ENCODE results near the gene CDO1.

Gene CDO1

DNA sequence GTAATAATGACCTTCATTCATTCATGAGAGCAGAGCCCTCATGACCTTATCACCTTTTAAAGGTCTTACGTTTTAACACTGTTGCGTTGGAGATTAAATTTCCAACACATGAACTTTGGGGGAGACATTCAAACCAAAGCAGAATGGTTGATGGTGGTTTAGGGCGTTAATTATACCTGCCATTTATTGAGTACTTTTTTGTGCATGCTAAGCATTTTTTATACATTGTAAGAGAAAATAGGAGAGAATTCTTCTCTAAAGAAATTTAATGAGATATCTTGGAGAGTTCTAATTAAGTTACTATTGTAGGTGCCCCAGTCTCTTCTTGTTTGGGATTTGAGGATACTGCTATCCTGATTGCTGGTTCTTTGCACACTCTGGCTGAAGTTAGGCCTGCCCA lies 37.7 kb upstream of the CDO1 start:
- H3K4me3 ChIP-seq (ENCODE audit: low read depth, low read length): no peak overlapping the region
- TF ChIP-seq, protein P1, sequence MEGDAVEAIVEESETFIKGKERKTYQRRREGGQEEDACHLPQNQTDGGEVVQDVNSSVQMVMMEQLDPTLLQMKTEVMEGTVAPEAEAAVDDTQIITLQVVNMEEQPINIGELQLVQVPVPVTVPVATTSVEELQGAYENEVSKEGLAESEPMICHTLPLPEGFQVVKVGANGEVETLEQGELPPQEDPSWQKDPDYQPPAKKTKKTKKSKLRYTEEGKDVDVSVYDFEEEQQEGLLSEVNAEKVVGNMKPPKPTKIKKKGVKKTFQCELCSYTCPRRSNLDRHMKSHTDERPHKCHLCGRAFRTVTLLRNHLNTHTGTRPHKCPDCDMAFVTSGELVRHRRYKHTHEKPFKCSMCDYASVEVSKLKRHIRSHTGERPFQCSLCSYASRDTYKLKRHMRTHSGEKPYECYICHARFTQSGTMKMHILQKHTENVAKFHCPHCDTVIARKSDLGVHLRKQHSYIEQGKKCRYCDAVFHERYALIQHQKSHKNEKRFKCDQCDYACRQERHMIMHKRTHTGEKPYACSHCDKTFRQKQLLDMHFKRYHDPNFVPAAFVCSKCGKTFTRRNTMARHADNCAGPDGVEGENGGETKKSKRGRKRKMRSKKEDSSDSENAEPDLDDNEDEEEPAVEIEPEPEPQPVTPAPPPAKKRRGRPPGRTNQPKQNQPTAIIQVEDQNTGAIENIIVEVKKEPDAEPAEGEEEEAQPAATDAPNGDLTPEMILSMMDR (conservative IDR thresholded peaks at IDR 0.05; ENCODE audit: low read depth, low read length): no peak
- DNase-seq (ENCODE audit: low read depth): no peak

- H3K4me3 ChIP-seq (ENCODE audit: low read depth, low read length): no peak overlapping the region
- peak; percentile 80 for DNase-seq (ENCODE audit: low read depth)
- TF ChIP-seq, protein P1 (conservative IDR thresholded peaks at IDR 0.05; ENCODE audit: low read depth, low read length): no peak
Observed at GRCh38 chr5:115850744-115851416, 34.4 kb upstream of the CDO1 start.

DNA sequence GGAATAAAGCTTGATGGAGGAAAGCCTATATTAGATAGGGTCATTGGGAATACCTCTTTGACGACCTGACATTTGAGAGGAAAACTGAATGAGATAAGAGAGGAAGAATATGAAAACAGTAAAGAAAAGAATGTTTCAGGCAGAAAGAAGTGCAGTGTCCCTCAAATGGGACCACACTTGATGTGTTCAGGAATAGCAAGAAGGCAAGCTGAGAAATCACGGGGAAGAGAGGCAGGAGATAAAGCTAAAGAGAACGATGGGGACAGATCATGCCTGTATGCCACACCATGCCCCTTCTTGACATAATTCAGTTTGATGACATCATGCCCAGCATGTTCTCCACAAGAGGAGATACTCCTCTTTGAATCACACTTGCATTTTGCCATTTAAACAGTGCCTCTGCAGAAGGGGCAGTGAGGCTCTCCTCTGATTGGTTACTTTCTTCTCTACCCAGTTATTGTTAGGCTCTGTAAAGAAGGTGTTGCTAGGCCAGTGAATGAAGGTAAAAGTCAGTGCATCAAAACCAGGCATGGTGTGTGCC lies 32.9 kb upstream of the CDO1 start:
- no peak for DNase-seq (ENCODE audit: low read depth)
- TF ChIP-seq, protein P1 (conservative IDR thresholded peaks at IDR 0.05; ENCODE audit: low read depth, low read length): no peak
- H3K4me3 ChIP-seq (ENCODE audit: low read depth, low read length): no peak overlapping the region

DNA sequence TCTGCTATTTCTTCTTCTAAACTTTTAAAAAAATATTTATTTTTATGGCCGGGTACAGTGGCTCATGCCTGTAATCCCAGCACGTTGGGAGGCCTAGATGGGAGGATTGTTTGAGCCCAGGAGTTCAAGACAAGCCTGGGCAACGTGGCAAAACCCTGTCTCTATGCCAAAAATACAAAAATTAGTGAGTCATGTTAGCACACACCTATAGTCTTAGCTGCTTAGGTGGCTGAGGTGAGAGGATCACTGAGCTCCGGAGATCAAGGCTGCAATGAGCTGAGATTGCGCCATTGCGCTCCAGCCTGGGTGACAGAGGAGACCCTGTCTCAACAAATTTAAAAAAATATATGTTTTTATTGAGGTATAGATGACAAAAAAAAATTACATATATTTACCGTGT lies 30.8 kb upstream of the CDO1 start:
- DNase-seq (ENCODE audit: low read depth): no peak
- TF ChIP-seq, protein P1 (conservative IDR thresholded peaks at IDR 0.05; ENCODE audit: low read depth, low read length): no peak
- no peak overlapping the region for H3K4me3 ChIP-seq (ENCODE audit: low read depth, low read length)

GRCh38 chr5:115844321-115844817 lies 27.9 kb upstream of the CDO1 start:
- peak; percentile 59 for DNase-seq (ENCODE audit: low read depth)
- TF ChIP-seq, protein P1 (conservative IDR thresholded peaks at IDR 0.05; ENCODE audit: low read depth, low read length): no peak
- peak overlapping the region; percentile 86 for H3K4me3 ChIP-seq (ENCODE audit: low read depth, low read length)

DNA sequence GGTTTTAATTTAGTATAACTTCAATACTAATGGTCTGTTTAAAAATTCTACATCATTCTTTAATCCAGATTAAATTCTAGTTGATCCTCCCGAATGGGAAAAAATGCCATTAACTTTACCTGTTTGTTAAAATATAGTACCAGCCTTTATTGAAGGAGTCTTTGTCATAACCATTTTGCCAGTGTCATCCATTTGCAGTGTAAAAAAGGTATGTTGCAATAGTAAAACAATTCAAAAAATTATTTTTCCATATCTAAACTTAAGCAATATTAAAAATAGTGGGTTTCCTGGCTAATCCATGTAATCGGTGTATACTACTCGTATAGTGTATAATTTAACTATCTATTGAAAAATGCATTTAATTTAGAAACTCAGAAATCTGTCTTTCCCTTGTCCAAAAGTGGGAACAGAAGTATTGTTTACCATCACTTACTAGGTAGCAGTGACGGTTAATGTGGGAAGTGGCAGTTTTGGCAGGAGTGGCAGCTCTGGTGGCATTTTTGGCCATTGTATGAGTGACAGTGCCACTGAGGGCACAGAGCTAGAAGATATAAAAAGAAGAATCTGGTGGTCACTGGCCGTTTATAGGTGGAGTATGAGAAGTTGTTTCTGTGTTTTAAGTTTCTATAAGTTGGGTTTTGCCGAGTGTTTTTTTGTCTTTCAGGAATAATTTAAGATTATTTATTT lies 27.1 kb upstream of the CDO1 start:
- TF ChIP-seq, protein P1 (conservative IDR thresholded peaks at IDR 0.05; ENCODE audit: low read depth, low read length): no peak
- DNase-seq (ENCODE audit: low read depth): no peak
- H3K4me3 ChIP-seq (ENCODE audit: low read depth, low read length): peak overlapping the region; percentile 86

All from choroid plexus epithelial cell (primary cell).